C4-2B (cell line): ENCODE data around the gene SEC14L6.

ENCODE experiments used
- CTCF ChIP-seq: fragments of 450-650 bp; conservative IDR thresholded peaks from 2 replicates; pipeline ENCODE4 v1.5.1; 2017; ENCODE audit warnings: mild to moderate bottlenecking
- ZFX ChIP-seq: fragments of 450-650 bp; IDR thresholded peaks from 2 replicates; pipeline ENCODE4 v1.6.1; 2017

GRCh38 chr22:30574095-30574981 lies 27.8 kb upstream of the SEC14L6 start, which contains the start of gene GAL3ST1:
- TF ChIP-seq CTCF (no peak), ZFX (no peak)
